ENCODE results near the gene PCCA.

Gene PCCA

GRCh38 chr13:100434010-100434763 lies 345.3 kb downstream of the PCCA start:
- DNase-seq, result no peak

GRCh38 chr13:100436099-100436498 lies 347.2 kb downstream of the PCCA start:
- DNase-seq, result no peak

- DNase-seq, result no peak
Observed at GRCh38 chr13:100438059-100438788, 349.3 kb downstream of the PCCA start.

- no peak for DNase-seq
Observed at GRCh38 chr13:100439247-100439970, 350.5 kb downstream of the PCCA start.

- DNase-seq, result no peak
Observed at GRCh38 chr13:100440751-100441425, 352.0 kb downstream of the PCCA start.

- DNase-seq, result no peak
Observed at GRCh38 chr13:100442095-100442832, 353.4 kb downstream of the PCCA start.

GRCh38 chr13:100443278-100443997 lies 354.5 kb downstream of the PCCA start:
- DNase-seq, result no peak

GRCh38 chr13:100443998-100444328 lies 355.1 kb downstream of the PCCA start:
- DNase-seq, result no peak

GRCh38 chr13:100447831-100448230 lies 358.9 kb downstream of the PCCA start:
- no peak for DNase-seq

- DNase-seq, result no peak
Observed at GRCh38 chr13:100451923-100452322, 363.0 kb downstream of the PCCA start.

GRCh38 chr13:100454876-100455275 lies 366.0 kb downstream of the PCCA start:
- DNase-seq, result no peak

- DNase-seq, result peak; percentile 9
Observed at GRCh38 chr13:100458673-100459072, 369.8 kb downstream of the PCCA start.

- peak; percentile 17 for DNase-seq
Observed at GRCh38 chr13:100459747-100460146, 370.9 kb downstream of the PCCA start.

- no peak for DNase-seq
Observed at GRCh38 chr13:100460266-100460665, 371.4 kb downstream of the PCCA start.

- no peak for DNase-seq
Observed at GRCh38 chr13:100460791-100461190, 371.9 kb downstream of the PCCA start.

GRCh38 chr13:100461309-100462030 lies 372.6 kb downstream of the PCCA start:
- no peak for DNase-seq

GRCh38 chr13:100464006-100464405 lies 375.1 kb downstream of the PCCA start:
- no peak for DNase-seq

- DNase-seq, result no peak
Observed at GRCh38 chr13:100465558-100465957, 376.7 kb downstream of the PCCA start.

GRCh38 chr13:100470866-100471505 lies 382.1 kb downstream of the PCCA start:
- DNase-seq, result peak; percentile 5

GRCh38 chr13:100473087-100473486 lies 384.2 kb downstream of the PCCA start:
- DNase-seq, result no peak

All from NCI-H82 (cell line).